ENCODE data around the gene ZNF578.
"Not testable (repeated sequence)": the region's sequence is repeated elsewhere in the genome, so short reads cannot be mapped to it uniquely, and the experiment has no call there.

ZNF578 gene

DNA sequence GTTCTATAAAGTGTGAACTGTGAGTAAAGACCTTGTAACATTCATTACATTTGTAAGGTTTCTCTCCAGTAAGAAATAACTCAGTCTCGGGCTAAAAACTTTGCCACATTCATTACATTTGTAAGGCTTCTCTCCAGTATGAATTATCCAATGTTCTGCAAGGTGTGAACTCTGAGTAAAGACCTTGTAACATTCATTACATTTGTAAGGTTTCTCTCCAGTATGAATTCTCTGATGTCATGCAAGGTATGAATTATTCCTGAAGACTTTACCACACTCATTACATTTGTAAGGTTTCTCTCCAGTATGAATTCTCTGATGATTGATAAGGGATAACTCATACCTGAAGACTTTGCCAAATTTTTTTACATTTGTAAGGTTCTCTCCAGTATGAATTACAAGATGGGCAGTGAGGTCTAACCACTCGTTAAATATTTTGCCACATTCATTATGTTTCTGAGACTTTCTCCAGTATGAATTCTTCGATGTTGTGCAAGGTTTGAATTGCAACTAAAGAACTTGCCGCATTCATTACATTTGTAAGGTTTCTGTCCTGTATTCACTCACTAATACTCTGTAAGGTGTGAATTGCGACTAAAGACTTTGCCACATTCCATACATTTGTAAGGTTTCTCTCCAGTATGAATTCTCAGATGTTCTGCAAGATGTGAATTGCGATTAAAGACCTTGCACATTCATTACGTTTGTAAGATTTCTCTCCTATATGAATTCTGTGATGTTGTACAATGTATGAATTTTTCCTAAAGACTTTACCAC is 21.2 kb downstream of the ZNF578 start:
- H3K9me3 ChIP-seq (ENCODE audit: control insufficient read depth, insufficient read depth, low read length), result peaks cover 6% of the 10 kb centered on the region
- H3K36me3 ChIP-seq (ENCODE audit: control insufficient read depth, insufficient read depth, low read length), result no peaks in the 10 kb centered on the region
- H3K4me1 ChIP-seq (ENCODE audit: control insufficient read depth, insufficient read depth, low read length), result no peaks in the 10 kb centered on the region
- H3K27ac ChIP-seq (ENCODE audit: low read length), result no peak overlapping the region
- DNase-seq (ENCODE audit: low read depth, low spot score), result no peak
- H3K27me3 ChIP-seq (ENCODE audit: control insufficient read depth, insufficient read depth, low read length), result no peaks in the 10 kb centered on the region
- no CpG with 5 or more reads among the region's 7 CpGs for WGBS (ENCODE audit: insufficient coverage, insufficient read length)
- H3K4me3 ChIP-seq (ENCODE audit: low read length), result no peak overlapping the region

DNA sequence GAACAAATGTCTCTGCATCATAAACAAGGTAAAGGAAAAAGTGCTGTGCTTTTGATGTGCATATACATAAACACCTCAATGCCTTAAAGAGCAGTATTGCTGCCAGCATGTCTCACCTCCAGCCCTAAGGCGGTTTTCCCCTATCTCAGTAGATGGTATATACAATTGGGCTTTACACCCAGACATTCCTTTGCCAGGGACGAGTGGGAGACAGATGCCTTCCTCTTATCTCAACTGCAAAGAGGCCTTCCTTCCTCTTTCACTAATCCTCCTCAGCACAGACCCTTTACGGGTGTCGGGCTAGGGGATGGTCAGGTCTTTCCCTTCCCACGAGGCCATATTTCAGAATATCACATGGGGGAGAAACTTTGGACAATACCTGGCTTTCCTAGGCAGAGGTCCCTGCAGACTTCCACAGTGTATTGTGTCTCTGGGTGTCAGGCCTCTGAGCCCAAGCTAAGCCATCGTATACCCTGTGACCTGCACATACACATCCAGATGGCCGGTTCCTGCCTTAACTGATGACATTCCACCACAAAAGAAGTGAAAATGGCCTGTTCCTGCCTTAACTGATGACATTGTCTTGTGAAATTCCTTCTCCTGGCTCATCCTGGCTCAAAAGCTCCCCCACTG is 30.9 kb downstream of the ZNF578 start:
- WGBS (ENCODE audit: insufficient coverage, insufficient read length), result no CpG with 5 or more reads among the region's 7 CpGs
- H3K36me3 ChIP-seq (ENCODE audit: control insufficient read depth, insufficient read depth, low read length); H3K9me3 ChIP-seq (ENCODE audit: control insufficient read depth, insufficient read depth, low read length); H3K4me1 ChIP-seq (ENCODE audit: control insufficient read depth, insufficient read depth, low read length); H3K27me3 ChIP-seq (ENCODE audit: control insufficient read depth, insufficient read depth, low read length); DNase-seq (ENCODE audit: low read depth, low spot score); H3K27ac ChIP-seq (ENCODE audit: low read length); H3K4me3 ChIP-seq (ENCODE audit: low read length): not testable (repeated sequence)

DNA sequence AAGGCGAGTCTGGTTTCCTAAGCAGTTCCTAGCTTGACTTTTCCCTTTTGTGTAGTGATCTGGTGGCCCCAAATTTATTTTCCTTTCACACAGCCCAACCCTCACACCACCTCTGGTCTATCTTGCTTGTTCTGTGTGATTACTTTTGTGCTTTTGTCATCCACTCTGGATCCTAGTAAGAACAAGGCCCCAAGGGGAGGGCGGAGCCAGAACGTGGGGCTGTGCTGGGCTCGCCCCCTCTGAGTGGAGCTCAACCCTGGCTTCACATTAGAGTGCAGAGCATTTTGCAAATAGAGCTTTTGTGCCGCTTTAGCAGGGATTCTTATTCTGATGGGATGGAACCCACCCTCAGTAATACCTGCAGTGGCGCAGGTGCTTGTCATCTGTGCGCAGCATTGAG is 31.7 kb downstream of the ZNF578 start:
- not testable (repeated sequence) for H3K4me1 ChIP-seq (ENCODE audit: control insufficient read depth, insufficient read depth, low read length); H3K4me3 ChIP-seq (ENCODE audit: low read length); H3K9me3 ChIP-seq (ENCODE audit: control insufficient read depth, insufficient read depth, low read length); H3K27me3 ChIP-seq (ENCODE audit: control insufficient read depth, insufficient read depth, low read length); H3K27ac ChIP-seq (ENCODE audit: low read length); DNase-seq (ENCODE audit: low read depth, low spot score); H3K36me3 ChIP-seq (ENCODE audit: control insufficient read depth, insufficient read depth, low read length)
- no CpG with 5 or more reads among the region's 7 CpGs for WGBS (ENCODE audit: insufficient coverage, insufficient read length)

DNA sequence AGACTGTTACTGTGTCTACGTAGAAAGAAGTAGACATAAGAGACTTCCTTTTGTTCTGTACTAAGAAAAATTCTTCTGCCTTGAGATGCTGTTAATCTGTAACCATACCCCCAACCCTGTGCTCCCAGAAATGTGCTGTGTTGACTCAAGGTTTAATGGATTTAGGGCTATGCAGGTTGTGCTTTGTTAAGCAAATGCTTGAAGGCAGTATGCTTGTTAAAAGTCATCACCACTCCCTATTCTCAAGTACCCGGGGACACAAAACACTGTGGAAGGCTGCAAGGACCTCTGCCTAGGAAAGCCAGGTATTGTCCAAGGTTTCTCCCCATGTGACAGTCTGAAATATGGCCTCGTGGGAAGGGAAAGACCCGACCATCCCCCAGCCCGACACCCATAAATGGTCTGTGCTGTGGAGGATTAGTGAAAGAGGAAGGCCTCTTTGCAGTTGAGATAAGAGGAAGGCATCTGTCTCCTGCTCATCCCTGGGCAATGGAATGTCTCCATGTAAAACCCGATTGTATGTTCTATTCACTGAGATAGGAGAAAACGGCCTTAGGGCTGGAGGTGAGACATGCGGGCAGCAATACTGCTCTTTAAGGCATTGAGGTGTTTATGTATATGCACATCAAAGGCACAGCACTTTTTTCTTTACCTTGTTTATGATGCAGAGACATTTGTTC is 32.3 kb downstream of the ZNF578 start:
- not testable (repeated sequence) for H3K27me3 ChIP-seq (ENCODE audit: control insufficient read depth, insufficient read depth, low read length); DNase-seq (ENCODE audit: low read depth, low spot score); H3K36me3 ChIP-seq (ENCODE audit: control insufficient read depth, insufficient read depth, low read length); H3K9me3 ChIP-seq (ENCODE audit: control insufficient read depth, insufficient read depth, low read length); H3K27ac ChIP-seq (ENCODE audit: low read length); H3K4me1 ChIP-seq (ENCODE audit: control insufficient read depth, insufficient read depth, low read length); H3K4me3 ChIP-seq (ENCODE audit: low read length)
- no CpG with 5 or more reads among the region's 8 CpGs for WGBS (ENCODE audit: insufficient coverage, insufficient read length)

DNA sequence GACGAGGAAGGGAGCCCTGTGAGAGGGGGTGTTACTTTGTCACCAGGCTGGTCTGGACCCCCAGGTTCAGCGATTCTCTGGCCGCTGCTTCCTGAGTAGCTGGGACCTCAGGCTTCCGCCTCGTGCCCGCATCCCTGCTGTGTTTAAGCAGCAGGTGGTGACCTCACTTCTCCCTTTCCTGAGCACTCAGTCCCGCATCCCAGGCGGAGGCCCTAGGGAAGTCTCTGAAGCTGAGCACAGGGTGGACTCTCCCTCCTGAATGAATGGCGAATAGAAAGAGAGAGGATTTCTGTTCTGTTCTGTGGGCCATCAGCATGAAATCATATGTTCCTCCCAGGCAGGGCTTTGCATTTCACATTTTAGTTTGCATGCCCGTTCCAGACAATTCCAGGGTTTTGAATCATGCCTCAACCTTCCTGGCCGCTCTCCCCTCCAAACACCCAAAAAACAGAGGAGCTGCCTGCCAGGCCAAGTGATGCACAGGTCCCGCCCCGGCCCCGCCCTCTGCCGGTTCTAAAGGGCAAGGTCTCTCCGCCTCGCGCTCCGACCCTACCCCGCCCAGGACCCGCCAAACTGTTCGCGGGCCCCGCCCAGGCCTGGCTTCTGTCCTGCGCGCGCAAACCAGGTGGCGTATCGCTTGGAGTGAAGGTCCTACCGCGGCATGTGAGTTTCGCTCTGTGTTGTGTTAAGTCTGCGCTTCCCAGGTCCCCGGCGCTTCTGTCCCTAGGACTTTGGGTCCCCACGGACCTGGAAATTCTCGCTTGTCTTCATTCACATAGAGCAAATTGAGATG is 39.0 kb downstream of the ZNF578 start:
- DNase-seq (ENCODE audit: low read depth, low spot score), result no peak
- Histone ChIP-seq H3K4me3 (ENCODE audit: low read length) (peak overlapping the region; percentile 51; the same call in 1 of the 2 replicates), H3K27ac (ENCODE audit: low read length) (no peak overlapping the region), H3K27me3 (ENCODE audit: control insufficient read depth, insufficient read depth, low read length) (no peaks in the 10 kb centered on the region), H3K36me3 (ENCODE audit: control insufficient read depth, insufficient read depth, low read length) (no peaks in the 10 kb centered on the region), H3K9me3 (ENCODE audit: control insufficient read depth, insufficient read depth, low read length) (no peaks in the 10 kb centered on the region), H3K4me1 (ENCODE audit: control insufficient read depth, insufficient read depth, low read length) (no peaks in the 10 kb centered on the region)
- no CpG with 5 or more reads among the region's 37 CpGs for WGBS (ENCODE audit: insufficient coverage, insufficient read length)

DNA sequence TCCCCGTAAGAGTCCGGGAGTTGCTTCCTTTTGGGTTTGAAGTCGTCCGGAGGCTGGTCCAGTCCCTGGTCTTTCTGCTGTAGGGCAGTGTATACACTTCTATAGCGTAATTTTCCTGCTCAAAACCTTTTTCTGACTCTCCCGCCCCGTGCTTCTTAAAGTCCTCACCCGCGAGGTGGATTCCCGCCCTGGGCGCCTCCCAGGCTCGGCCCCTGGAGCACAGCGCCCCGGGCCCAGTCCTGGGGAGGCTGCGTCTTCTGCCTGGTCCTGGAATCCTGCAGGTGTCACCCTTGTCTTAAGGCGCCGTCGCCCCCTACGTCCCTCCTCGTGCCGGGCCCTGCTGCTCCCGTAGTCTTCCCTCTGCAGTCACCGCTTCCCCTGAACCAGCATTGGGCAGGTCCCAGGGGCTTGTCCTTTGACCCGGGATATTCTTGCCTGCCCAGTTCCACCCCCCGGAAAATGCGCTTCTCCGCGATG is 39.7 kb downstream of the ZNF578 start:
- no CpG with 5 or more reads among the region's 28 CpGs for WGBS (ENCODE audit: insufficient coverage, insufficient read length)
- DNase-seq (ENCODE audit: low read depth, low spot score), result no peak

DNA sequence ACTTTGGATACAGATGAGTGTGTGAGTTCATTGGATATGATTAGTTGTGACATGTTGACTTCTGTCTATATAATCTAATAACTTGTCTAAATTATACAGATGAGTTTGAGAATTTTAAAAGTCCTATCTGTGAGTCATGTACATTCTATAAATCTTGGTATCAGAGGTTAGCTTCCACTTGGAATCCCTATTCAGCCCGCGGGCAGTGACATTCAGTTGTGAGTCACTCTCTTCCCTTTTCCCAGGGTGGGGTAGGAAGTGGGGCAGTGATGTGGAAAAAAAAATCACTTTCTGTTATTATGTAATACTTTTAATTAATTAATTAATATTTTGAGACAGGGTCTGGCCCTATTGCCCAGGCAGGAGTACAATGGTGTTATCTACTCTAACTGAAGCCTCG is 41.2 kb downstream of the ZNF578 start:
- H3K9me3 ChIP-seq (ENCODE audit: control insufficient read depth, insufficient read depth, low read length), result no peaks in the 10 kb centered on the region
- DNase-seq (ENCODE audit: low read depth, low spot score), result no peak
- no peak overlapping the region for H3K4me3 ChIP-seq (ENCODE audit: low read length)
- no CpG with 5 or more reads among the region's 3 CpGs for WGBS (ENCODE audit: insufficient coverage, insufficient read length)
- H3K27ac ChIP-seq (ENCODE audit: low read length), result no peak overlapping the region
- H3K36me3 ChIP-seq (ENCODE audit: control insufficient read depth, insufficient read depth, low read length), result no peaks in the 10 kb centered on the region
- peaks cover 3% of the 10 kb centered on the region for H3K27me3 ChIP-seq (ENCODE audit: control insufficient read depth, insufficient read depth, low read length)
- H3K4me1 ChIP-seq (ENCODE audit: control insufficient read depth, insufficient read depth, low read length), result no peaks in the 10 kb centered on the region

More for the DNA sequence above, 39.7 kb downstream of the ZNF578 start:
- no peaks in the 10 kb centered on the region for H3K4me1 ChIP-seq (ENCODE audit: control insufficient read depth, insufficient read depth, low read length)
- H3K27me3 ChIP-seq (ENCODE audit: control insufficient read depth, insufficient read depth, low read length), result no peaks in the 10 kb centered on the region
- H3K36me3 ChIP-seq (ENCODE audit: control insufficient read depth, insufficient read depth, low read length), result no peaks in the 10 kb centered on the region
- no peak overlapping the region for H3K27ac ChIP-seq (ENCODE audit: low read length)
- no peaks in the 10 kb centered on the region for H3K9me3 ChIP-seq (ENCODE audit: control insufficient read depth, insufficient read depth, low read length)
- H3K4me3 ChIP-seq (ENCODE audit: low read length), result peak overlapping the region; percentile 51; the same call in 1 of the 2 replicates

DNA sequence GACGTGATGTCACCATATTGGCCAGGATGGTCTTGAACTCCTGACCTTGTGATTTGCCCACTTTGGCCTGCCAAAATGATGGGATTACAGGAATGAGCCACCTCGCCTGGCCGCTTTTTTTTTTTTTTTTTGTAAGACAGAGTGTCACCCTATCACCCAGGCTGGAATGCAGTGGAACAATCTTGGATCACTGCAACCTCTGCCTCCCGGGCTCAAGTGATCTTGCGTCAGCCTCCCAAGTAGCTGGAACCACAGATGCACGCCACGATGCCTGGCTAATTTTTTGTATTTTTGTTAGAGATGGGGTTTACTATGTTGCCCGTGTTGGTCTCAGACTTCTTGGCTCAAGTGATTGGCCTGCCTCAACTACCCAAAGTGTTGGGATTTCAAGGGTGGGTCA is 45.2 kb downstream of the ZNF578 start:
- H3K9me3 ChIP-seq (ENCODE audit: control insufficient read depth, insufficient read depth, low read length), result no peaks in the 10 kb centered on the region
- H3K36me3 ChIP-seq (ENCODE audit: control insufficient read depth, insufficient read depth, low read length), result no peaks in the 10 kb centered on the region
- peaks cover 14% of the 10 kb centered on the region for H3K27me3 ChIP-seq (ENCODE audit: control insufficient read depth, insufficient read depth, low read length)
- WGBS (ENCODE audit: insufficient coverage, insufficient read length), result no CpG with 5 or more reads among the region's 8 CpGs
- DNase-seq (ENCODE audit: low read depth, low spot score), result no peak
- no peaks in the 10 kb centered on the region for H3K4me1 ChIP-seq (ENCODE audit: control insufficient read depth, insufficient read depth, low read length)
- H3K27ac ChIP-seq (ENCODE audit: low read length), result no peak overlapping the region
- no peak overlapping the region for H3K4me3 ChIP-seq (ENCODE audit: low read length)

DNA sequence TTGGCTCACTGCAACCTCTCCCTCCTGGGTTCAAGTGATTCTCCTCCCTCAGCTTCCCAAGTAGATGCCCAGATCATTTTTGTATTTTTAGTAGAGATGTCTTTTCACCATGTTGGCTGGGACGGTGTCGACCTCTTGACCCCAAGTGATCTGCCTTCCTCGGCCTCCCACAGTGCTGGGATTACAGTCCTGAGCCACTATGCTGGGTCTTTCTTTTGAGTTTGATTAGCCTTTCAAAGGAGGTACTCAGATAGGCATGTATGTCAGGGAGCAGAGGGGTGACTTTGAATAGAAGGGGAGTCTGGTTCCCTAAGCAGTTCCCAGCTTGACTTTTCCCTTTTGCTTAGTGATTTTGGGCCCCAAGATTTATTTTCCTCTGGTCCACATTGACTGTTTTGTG is 47.1 kb downstream of the ZNF578 start:
- H3K27me3 ChIP-seq (ENCODE audit: control insufficient read depth, insufficient read depth, low read length), result peaks cover 14% of the 10 kb centered on the region
- not testable (repeated sequence) for DNase-seq (ENCODE audit: low read depth, low spot score); H3K36me3 ChIP-seq (ENCODE audit: control insufficient read depth, insufficient read depth, low read length); H3K4me1 ChIP-seq (ENCODE audit: control insufficient read depth, insufficient read depth, low read length); H3K27ac ChIP-seq (ENCODE audit: low read length); H3K9me3 ChIP-seq (ENCODE audit: control insufficient read depth, insufficient read depth, low read length); H3K4me3 ChIP-seq (ENCODE audit: low read length)
- WGBS (ENCODE audit: insufficient coverage, insufficient read length), result no CpG with 5 or more reads among the region's 3 CpGs

DNA sequence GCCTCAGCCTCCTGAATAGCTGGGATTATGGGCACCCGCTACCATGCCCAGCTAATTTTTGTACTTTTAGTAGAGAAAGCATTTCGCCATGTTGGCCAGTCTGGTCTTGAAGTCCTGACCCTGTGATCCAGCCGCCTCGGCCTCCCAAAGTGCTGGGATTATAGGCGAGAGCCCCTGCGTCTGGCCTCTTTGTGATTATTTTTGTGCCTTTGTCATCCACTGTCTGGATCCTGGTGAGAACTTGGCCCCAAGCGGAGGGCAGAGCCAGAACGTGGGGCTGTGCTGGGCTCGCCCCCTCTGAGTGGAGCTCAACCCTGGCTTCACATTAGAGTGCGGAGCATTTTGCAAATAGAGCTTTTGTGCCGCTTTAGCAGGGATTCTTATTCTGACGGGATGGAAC is 47.6 kb downstream of the ZNF578 start:
- H3K4me1 ChIP-seq (ENCODE audit: control insufficient read depth, insufficient read depth, low read length); H3K4me3 ChIP-seq (ENCODE audit: low read length); H3K9me3 ChIP-seq (ENCODE audit: control insufficient read depth, insufficient read depth, low read length); H3K36me3 ChIP-seq (ENCODE audit: control insufficient read depth, insufficient read depth, low read length); DNase-seq (ENCODE audit: low read depth, low spot score); H3K27ac ChIP-seq (ENCODE audit: low read length): not testable (repeated sequence)
- whole genome bisulfite sequencing (ENCODE audit: insufficient coverage, insufficient read length), result no CpG with 5 or more reads among the region's 12 CpGs
- H3K27me3 ChIP-seq (ENCODE audit: control insufficient read depth, insufficient read depth, low read length), result peaks cover 14% of the 10 kb centered on the region
